Tibial nerve (tissue), 3 donors: ENCODE measurements around the gene KCNK3.

Experiments
- CTCF ChIP-seq, 5 experiments: fragments of 200-600 bp in 3 of 5; fragments of 450-650 bp in 2 of 5; sonication (generic) in 3 of 5; IDR thresholded peaks; one replicate each; pipeline ENCODE4 v1.5.1; 2016 to 2019; ENCODE audit warnings: antibody characterized with exemption in 5 of 5, mild to moderate bottlenecking in 3 of 5, moderate library complexity in 2 of 5
- POLR2A ChIP-seq, 2 donors: fragments of 450-650 bp; IDR thresholded peaks; one replicate each; pipeline ENCODE4 v1.6.1; 2017; ENCODE audit warnings: antibody characterized with exemption in 2 of 2, mild to moderate bottlenecking in 2 of 2, moderate library complexity in 2 of 2

- TF ChIP-seq CTCF (IDR thresholded peaks at IDR 0.05) (no peak), POLR2A (IDR thresholded peaks at IDR 0.05) (no peak)
Observed at GRCh38 chr2:26740890-26741302, 48.4 kb downstream of the KCNK3 start.
